NCI-H2081 treated with DMSO at 0.1 percent for 48 hours (cell line): Measurements from ENCODE around the gene CFAP206.
A peak's percentile ranks its signal among the peaks of the same experiment; 100 is the strongest.

Experiments
- DNase-seq: peaks from one replicate; lab custom pipeline; 2025; lab: John Stamatoyannopoulos, UW

The CFAP206 gene, protein sequence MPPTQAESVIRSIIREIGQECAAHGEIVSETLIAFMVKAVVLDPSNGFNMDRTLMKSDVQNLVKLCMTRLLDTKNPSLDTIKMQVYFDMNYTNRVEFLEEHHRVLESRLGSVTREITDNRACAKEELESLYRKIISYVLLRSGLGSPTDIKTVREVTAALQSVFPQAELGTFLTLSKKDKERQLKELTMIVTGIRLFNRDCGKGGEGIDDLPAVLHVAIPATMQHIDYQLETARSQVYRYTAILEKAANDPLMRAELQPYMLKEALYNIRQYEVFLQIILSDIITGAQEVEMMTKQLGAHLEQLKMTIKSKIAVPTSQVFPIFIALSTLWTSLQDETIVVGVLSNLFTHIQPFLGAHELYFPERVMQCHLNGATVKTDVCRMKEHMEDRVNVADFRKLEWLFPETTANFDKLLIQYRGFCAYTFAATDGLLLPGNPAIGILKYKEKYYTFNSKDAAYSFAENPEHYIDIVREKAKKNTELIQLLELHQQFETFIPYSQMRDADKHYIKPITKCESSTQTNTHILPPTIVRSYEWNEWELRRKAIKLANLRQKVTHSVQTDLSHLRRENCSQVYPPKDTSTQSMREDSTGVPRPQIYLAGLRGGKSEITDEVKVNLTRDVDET

DNA sequence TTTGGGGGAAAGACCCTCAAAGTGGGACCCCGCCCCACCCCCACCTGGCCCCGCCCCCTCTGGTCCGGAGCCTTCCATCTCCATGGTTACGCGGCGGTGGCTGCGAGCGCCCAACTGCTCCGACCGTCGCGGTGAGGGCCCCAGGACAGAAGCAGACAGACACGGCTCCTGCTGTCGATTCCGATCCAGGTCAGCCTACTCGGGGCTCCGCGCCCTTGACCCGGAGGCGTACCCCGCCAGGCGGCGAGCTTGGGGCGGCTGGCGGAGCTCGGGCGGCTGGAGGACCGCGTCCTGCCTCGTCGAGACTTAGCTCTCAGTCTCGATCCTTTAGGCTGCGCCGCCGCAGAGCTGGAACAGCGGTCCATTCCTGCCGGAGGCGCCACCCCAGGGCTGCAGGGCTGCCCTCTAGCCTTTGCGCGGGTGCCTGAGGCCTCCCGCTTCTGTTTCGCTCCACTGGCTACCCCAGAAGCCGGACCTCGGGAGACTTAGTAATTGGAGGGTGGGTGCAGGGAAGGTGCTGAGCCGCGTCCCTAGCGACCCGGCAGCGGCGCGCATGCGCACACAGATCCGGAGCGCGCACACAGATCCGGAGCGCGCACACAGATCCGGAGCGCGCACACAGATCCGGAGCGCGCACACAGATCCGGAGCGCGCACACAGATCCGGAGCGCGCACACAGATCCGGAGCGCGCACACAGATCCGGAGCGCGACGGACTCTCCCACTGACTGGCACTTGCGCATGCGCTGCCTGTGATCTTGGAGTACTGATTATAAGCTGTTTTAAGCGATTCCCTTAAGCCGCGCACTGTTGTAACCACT is at the start of gene CFAP206:
Gene CFAP206, plus strand, starts transcription at position 72 of the 820 bp plus-strand sequence. CDS start 1,868 bp downstream, outside the sequence.
- peak; percentile 47 for DNase-seq

DNA sequence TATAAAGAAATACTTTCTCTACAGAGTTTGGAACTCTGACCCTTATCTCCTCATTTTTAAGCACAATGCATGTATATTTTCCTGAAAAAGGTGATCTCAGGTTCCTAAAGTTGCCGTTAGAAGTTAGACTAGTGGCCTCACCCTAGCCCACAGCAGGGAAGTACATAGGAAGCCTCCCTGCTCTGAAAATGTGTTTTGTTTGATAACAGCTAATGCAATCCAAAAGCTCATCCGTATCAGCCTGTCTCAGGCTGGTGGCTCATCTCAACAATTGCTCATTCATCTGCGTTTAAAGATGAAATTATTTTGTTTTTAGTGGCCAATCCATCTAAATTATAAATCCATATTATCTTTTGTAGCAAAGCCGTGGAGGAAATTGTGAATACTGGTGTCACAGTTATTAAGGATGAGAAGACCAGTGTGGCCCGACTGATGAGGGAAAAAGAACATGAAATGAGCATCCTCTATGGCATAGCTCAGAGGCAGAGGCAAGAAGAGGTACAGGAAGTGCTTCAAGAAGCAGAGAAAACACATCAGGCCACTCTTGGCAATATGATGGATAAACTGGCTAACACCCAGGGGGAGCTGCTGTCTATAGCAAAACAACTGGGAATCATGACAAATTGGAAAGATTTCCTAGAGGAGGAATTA is 43.0 kb upstream of the CFAP206 start:
- DNase-seq, result no peak

DNA sequence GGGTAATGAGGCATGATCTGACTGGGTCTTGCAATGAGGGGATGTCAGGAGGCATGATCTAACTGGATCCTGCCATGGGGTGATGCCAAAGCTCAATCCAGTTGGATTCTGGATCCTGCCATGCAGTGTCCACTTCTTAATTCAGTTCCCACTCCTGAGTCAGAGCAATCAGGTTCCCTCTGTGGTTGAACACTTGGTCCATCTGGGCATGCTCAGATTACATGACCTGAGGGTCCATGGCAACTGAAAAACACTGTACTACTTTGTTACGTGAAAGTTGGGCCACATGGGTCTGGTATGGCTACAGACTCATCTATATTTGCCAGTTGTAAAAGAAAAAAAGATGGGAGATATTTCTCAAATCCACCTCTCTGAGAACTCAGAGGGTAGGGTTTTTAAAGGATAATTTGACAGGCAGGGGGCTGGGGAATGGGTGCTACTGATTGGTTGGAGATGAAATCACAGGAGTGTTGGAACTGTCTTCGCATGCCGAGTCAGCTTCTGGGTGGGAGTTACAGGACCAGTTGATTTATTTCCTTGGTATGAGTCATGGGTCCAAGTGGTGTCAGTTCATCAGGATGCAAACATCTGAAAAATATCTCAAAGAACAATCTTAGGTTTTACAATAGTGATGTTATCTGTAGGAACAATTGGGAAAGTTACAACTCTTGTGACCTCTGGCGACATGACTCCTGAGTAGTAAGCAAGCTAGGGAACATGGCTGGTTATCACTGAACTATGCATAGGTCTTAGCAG is 41.5 kb upstream of the CFAP206 start:
- no peak for DNase-seq

DNA sequence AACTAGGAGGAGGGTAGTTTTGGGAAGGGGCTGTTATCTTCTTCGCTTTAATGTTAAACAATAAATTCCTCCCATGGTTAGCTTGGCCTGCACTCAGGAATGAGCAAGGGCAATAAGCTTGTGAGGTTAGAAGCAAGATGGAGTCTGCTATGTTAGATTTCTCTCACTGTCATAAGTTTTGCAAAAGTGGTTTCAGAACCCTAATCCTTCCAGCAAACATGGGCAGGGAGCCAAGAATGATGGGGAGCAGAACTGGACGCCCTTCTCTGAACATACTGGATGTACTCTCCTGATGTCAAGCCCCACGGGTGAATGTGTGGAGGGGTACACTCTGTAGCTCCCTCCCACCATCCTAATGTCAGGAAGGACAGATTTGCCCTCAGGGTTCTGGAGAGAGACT is 40.9 kb upstream of the CFAP206 start:
- no peak for DNase-seq

DNA sequence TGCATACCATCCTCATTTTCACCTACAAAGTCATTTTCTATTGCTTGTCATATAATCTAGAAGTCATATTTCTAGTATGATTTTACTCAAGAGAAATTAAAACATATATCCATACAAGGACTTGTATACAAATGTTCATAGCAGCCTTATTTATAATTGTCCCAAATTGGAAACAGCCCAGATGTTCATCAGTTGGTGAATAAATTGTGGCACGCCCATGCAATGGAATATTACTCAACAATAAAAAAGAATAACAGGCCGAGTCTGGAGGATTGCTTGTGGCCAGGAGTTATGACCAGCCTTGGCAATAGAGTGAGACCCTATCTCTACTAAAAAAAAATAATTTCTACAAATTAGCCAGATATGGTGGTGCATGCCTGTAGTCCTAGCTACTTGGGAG is 34.4 kb upstream of the CFAP206 start:
- no peak for DNase-seq

DNA sequence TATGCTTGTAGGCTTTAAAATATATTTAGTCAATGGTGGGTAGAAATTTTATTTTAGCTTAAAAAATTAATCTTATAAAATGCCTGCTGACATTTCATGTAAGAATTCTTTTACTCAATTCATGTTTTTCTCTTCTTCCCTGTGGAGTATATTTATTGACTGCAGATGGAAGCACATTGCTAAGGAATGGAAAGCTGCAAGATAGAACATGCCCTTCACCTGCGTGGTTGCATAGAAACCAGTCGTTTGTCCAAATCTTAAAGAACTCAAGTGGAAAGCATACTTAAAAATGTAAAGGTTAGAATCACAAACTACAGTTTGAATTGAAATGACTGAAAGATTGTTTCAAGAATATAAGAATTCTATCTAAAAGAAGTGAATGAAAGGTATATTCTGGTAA is 32.5 kb upstream of the CFAP206 start:
- DNase-seq, result no peak

DNA sequence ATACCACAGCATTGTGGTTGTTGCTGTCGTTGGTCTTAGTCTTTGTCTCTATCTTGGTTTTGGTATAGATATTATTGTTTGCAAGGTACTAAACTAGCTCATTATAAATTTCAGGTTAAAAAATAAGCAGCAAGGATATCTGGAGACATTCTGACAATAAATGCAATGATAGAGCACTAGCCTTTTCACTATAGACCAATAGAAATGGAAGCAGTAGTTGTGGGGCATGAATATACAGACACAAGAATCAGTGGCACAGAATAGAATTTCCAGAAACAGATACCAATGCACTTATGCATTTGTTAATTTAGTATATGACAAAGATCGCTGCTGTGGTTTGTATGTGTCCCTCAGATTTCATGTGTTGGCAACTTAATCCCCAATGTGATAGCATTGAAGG is 31.1 kb upstream of the CFAP206 start:
- no peak for DNase-seq

DNA sequence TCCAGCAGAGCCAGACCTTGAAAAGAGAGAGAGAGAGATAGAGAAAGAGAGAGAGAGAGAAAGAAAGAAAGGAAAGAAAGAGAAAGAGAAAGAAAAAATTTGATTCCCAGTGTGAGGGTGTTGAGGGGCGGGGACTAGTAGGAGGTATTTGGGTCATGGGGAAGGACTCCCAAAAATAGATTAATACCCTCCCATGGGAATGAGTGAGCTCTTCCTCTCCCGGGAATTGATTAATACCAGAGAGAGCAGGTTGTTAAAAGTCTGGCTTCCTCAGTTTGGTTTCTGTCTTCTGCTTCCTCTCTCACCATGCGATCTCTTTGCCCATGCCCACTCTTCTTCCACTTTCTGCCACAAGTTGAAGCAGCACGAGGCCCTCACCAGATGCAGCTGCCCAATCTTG is 28.8 kb upstream of the CFAP206 start:
- no peak for DNase-seq

DNA sequence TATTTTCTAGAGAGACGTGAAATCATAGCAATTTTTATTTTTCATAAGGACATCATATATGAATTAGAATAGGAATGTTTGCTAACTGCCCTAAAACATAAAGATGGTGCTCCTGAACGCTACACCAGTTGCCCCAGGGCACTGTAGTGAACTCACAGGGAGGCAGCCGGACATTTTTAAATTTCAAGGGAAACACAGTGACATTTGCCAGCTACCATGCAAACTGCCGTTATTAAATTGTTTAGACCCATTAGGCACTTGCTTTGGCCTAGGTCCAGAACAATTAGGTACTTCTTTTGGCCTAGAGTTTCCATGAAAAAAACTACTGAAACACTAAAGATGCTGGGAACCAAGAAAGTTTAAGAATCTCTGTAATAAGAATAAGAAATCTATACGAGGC is 24.9 kb upstream of the CFAP206 start:
- no peak for DNase-seq

DNA sequence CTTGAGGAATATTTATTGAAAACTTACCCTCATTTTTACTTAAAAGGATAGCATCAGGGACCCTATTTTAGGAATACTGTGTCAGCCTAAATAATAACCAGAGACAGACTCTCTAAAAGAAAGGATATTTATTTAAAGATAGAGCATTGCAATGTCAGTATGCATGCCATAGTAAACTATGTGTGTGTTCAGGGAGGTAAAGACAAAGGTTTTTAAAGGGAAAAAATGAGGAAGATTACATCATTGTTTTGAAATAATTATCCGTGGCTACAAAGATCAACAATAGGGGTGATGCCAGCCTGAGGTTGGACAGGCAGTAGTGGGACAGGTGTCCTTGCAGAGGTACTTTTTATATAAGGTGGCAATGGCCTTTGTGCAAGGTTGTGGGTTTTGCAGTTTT is 23.7 kb upstream of the CFAP206 start:
- no peak for DNase-seq

DNA sequence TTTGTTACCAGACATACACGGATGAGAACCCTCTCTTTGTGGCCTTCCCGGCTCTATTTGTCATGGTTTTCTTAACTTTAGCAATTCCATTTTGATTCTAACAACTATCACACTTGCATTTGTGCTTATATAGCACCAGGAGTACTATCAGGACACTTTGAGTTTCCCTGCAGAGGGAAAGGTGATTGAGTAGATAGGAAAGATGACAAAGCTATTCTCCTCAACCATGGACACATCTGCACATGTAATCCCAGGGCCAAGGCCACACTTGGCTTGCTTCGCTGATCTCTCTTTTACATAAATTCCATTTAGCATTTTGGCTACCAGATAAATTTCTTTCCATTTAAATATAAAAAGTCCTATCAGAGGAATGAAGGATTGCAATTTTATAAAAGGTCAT is 23.3 kb upstream of the CFAP206 start:
- DNase-seq, result no peak

DNA sequence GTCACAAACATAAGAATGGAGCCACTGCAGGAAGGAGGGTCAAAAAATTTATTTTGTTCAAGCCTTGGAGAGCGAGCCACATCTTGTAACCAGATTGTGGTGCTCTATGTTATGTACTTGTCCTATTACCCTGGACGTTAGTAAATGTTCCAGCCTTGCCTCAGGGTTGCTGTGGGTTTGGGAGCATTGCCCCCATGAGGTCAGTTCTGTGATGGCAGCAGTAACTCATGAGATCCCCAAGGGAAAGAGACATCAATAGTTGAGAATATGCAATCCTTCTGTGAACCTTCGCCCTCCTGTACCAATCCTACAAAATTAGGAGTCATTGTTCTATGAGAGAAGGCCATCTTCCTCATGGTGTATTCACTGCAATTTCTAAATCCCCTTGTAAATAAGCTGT is 16.4 kb upstream of the CFAP206 start:
- no peak for DNase-seq

DNA sequence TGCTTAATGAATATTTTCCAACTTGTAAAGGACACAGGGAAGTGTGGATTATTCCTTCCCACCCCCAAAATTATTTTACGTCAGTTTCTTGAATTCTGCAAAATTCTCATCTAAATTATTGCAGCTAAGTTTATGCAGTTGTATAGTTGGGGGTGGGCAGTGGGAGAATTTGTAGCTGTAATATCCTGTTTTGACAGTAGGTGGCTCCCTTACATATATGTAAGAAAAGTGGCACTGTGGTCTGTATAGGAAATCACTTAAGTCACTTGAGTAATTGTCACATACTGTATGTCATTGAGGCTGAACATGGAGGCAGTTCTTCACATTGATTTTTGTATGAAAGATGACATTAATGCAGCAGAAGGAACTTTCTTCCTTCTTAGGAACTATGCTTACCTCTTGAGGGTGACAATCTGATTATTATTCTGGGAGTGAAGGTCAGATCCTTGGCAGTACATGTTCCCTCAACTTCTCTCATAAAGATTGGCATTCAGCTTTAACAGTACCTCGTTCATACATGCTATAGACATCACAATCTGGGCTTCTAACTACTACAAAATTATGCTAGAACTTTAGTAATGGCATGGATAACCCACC is 14.6 kb upstream of the CFAP206 start:
- DNase-seq, result peak; percentile 44

DNA sequence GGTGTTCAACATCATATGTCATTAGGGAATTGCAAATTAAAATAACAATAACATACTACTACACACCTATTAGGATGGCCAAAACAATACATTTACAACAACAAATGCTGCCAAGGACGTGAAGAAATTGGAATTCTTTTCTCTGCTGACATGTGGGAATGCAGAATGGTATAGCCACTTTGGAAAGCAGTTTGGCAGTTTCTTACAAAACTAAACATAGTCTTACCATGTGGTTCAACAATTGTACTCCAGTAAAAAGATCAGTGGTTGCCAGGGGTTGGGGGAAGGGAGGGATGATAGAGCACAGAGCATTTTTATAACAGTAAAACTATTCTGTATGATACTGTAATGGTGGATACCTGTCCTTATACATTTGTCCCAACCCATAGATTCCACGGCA is 12.3 kb upstream of the CFAP206 start:
- DNase-seq, result no peak

DNA sequence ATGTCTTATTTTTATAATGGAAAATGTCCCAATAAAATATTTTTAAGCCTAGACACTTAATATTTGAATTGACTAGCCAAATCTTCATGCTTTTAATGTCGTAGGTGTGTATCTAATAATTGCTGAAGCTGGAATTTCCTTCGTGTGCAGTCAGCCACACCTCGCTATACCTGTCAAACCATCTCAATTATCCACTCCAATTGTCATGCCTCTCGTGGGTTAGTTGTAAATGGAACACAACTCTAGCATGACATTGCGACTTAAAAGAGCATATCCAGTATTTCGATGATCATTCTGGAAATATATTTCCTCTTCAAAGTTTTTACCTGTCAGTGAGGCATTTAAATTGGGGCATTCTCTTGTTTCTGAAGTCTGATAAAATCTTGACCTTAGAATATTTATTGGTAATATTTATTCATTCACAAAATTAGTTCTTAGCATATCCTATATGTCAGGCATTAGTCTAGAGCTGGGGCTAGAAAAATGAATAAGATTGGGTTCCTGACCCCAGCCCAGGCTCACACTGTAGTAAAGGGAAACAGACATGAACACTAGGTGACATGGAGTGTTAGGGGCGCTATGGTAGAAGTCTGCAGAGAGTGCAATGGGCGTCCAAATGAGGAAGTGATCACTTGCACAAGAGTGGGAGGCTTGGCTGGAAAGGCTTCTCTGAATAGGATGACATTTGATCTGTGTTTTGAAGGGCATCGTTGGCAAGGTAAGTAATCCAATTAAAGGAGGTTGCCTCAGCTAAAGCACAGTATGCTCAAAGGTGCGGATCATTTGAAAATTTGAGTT is 11.0 kb upstream of the CFAP206 start:
- no peak for DNase-seq

DNA sequence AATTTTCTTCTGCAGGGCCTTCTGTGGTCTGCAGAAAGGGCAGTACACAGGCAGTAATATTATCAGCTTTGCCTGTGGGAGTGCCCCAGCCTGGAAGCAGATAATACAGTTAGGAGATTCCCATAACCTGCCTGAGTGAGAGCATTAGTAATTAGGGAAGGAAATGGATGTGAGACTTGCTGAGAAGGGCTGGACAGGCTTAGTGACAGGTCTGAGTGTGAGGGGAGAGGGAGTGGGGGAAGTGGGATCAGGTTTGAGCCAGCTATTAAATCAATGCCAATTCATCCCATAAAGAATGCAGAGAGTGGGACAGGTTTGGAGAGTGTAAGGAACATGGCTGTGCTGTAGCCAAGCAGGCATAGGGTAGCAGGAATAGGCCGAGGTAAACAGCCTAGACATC is 10.1 kb upstream of the CFAP206 start:
- DNase-seq, result no peak

DNA sequence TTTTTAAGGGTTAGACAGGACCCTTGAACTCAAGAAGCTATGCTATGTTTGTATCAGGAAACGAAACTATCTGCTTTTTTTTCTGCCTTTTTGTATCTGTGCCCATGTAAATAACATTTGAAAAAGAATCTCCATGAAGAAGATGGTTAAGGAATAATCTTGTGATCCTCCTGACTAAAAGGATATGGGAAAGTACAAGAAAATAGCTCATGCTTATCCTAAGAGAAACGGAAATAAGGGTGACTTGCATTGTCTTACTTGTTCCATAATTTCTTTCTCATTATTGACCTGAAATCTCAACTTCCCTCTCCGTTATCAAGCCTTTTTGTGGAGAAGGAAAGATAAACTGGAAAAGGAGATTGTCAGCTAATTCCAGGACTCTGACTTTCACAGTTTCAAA is 5.9 kb upstream of the CFAP206 start:
- no peak for DNase-seq

DNA sequence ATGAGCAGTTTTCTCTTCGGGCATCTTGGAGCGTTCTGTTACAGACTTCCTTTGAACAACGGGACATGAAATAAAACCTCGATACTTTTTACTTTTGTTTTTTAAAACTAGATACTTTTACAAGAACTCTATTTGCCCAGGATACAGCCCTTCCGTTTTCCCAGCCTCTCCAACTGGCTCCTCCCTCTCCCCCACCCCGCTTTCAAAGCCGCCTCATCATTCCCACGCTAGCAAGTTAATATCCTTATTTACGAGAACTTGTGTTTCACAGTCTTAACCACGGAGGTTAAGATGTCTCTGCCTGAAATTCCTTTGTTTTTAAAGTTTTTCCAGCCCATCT is 241 bp upstream of the CFAP206 start:
- DNase-seq, result no peak

DNA sequence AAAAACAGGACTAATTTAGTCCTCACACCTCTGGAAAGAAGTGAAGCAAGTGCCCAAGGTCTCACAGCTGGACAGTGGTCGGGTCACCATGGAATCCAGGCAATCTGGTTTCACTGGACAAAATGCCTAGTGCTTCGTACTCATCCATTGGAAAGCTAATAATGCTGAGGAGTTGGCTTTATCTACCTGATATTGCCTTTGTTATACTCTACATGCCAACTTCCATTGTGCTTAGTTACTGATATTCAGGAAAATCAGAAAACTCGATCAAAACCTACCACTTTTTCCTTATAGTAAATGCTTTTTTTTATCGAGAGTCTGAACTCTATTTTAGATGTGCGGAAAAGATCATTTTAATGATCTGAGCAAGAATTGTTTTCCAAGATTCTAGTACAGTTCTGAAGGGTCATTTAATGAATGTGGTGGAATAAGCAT is 966 bp downstream of the CFAP206 start:
- no peak for DNase-seq

DNA sequence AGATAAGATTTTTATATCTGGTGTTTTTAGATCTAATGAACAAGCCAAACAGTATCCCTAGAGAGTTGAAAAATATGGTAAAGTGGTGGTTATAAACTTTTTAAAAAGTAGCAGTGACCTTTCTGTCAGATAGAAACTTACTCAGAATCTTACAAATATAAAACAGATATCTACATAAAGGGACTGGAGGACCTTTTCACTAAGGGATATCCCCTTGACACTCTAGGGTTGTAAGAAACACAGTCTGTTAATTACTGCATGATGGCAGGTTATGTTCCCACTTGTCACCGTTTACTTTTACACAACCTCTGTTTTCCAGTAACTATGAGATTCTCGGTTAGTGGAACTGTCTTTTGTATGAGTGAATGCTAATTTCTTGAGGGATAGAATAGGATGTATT is 11.5 kb downstream of the CFAP206 start:
- DNase-seq, result no peak

DNA sequence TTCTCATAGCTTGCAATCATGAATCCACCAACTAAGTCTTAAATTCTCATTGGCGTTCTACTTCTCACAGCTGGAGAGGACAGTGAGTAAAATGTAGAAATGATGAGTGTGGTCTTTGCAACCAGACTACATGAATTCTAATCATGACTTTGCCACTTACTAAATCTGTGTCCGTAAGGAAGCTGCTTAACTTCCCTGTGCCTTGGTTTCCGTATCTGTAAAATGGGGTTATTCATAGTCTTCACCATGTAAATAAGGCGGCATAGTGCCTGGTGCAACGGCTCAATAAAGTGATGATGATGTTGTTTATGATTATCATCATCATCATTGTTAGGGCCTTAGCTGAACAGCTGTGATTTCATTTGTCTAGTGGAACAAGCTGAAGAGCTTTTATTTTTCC is 12.6 kb downstream of the CFAP206 start:
- DNase-seq, result no peak
